Panc1 (cell line): Measurements from ENCODE around the gene CD300E. TPM values are rescaled to one million over a fixed set of nuclear protein-coding genes. Genes with fewer than 3 reads are reported as not detected.

ENCODE experiments used
- ATAC-seq: fragments of 200-7000 bp; cut with Tn5 transposase; 2 replicates; pipeline ENCODE4 v1.9.1; 2020; ENCODE audit warnings: mild to moderate bottlenecking, moderate library complexity
- BruUV-seq: library from RNA; stranded (reverse); fragments of 400-500 nt; replicated peaks from 2 replicates; lab custom pipeline; 2021; lab: Mats Ljungman, UMichigan
- CTCF ChIA-PET: fragments of 300-600 bp; sonication (Branson Sonifier 250); formaldehyde crosslinking; loops from one replicate; lab custom pipeline; 2022; ENCODE audit warnings: antibody characterized with exemption; lab: Charles Lee
- POLR2A ChIA-PET: fragments of 300-600 bp; sonication (Branson Sonifier 250); formaldehyde crosslinking; loops from one replicate; lab custom pipeline; 2022; ENCODE audit warnings: antibody characterized with exemption; lab: Charles Lee
- DNase-seq: peaks from one replicate; pipeline ENCODE4 v3.0.0-alpha.2; 2010; ENCODE audit warnings: low read depth, low spot score
- H3K27ac ChIP-seq: 2 replicates; pipeline ENCODE4 v1.5.1; 2011; ENCODE audit warnings: mild to moderate bottlenecking, low read length, inconsistent platforms
- H3K27me3 ChIP-seq: fragments of 200-500 bp; sonication (Bioruptor generic); 2 replicates; pipeline ENCODE4 v1.6.0; 2014; ENCODE audit warnings: low read length, inconsistent platforms; ENCODE audit not compliant: control insufficient read depth, insufficient read depth
- H3K36me3 ChIP-seq: fragments of 200-500 bp; sonication (Bioruptor generic); 2 replicates; pipeline ENCODE4 v1.5.1; 2014; ENCODE audit warnings: inconsistent platforms, mild to moderate bottlenecking, low read length, moderate library complexity; ENCODE audit not compliant: control insufficient read depth, insufficient read depth
- H3K4me1 ChIP-seq: 2 replicates; pipeline ENCODE4 v1.5.1; 2011; ENCODE audit warnings: inconsistent platforms, mild to moderate bottlenecking, low read length, moderate library complexity; ENCODE audit not compliant: control insufficient read depth, insufficient read depth
- H3K4me3 ChIP-seq, 2 experiments: 2 replicates each; pipeline ENCODE4 v1.5.1; 2011 to 2012; ENCODE audit warnings: low read depth in 2 of 2, low read length in 2 of 2, mild to moderate bottlenecking in 2 of 2, inconsistent platforms in 1 of 2, moderate library complexity in 1 of 2
- H3K9me3 ChIP-seq: fragments of 200-500 bp; sonication (Bioruptor generic); 2 replicates; pipeline ENCODE4 v1.5.1; 2014; ENCODE audit warnings: low read depth, mild to moderate bottlenecking, inconsistent platforms, low read length, moderate library complexity; ENCODE audit not compliant: control insufficient read depth, insufficient read depth
- POLR2AphosphoS5 ChIP-seq: IDR thresholded peaks from 2 replicates; pipeline ENCODE4 v1.6.1; 2012; ENCODE audit warnings: mild to moderate bottlenecking, low read depth, low read length, moderate library complexity
- SIN3A ChIP-seq: IDR thresholded peaks from 2 replicates; pipeline ENCODE4 v1.6.1; 2012; ENCODE audit warnings: low read depth, mild to moderate bottlenecking, low read length, moderate library complexity, borderline replicate concordance; ENCODE audit not compliant: insufficient read depth
- TCF7L2 ChIP-seq: IDR thresholded peaks from 2 replicates; pipeline ENCODE4 v1.6.1; 2011; ENCODE audit warnings: mild to moderate bottlenecking, low read depth, low read length, inconsistent platforms
- in situ Hi-C: cut with HindIII; loops from 2 replicates; pipeline ENCODE4 v1.10.0; 2016; ENCODE audit warnings: low sequenced_read_pairs, low pct_unique_long_range_greater_than_20kb
- intact Hi-C: fragments of 100-400 bp; cut with micrococcal nuclease; formaldehyde crosslinking; loops from one replicate; pipeline ENCODE4 v1.10.0; 2022; ENCODE audit not compliant: unreplicated experiment
- total RNA-seq: library from RNA; stranded (reverse); gene quantifications from one replicate; pipeline ENCODE4 v1.2.1, GENCODE V29; 2021; ENCODE audit not compliant: unreplicated experiment
- TF ChIP-seq, protein P1 (sequence below), 2 experiments: IDR thresholded peaks; 2 replicates each; pipeline ENCODE4 v1.6.1; 2011 to 2012; ENCODE audit warnings: low read depth in 2 of 2, control low read depth in 1 of 2, low read length in 1 of 2, mild to moderate bottlenecking in 1 of 2, moderate library complexity in 1 of 2; ENCODE audit not compliant: insufficient read depth in 1 of 2
- TF ChIP-seq, protein P2 (sequence below): fragments of 450-650 bp; IDR thresholded peaks from 2 replicates; pipeline ENCODE4 v1.5.1; 2017; ENCODE audit warnings: mild to moderate bottlenecking

The CD300E gene
- total RNA-seq, 1 experiment from 2014 or later, result not detected

DNA sequence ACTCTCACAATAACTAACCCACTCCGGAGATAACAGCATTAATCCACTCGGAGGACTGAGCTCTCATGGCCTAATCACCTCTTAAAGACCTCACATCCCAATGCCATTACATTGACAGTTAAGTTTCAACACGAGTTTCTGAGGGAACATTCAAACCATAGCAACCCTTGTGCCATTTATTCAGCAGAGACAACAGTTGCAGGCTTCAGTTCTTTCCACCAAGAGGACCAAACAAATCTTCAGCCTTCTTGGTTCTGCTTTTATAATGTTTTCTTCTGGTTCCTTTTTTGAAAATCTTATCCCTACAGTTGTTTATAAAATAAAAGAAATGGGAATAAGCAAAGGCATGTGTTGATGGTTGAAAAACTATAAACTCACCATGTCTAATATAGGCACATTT lies 2.1 kb upstream of the CD300E start:
- no peaks in the 10 kb centered on the region for H3K9me3 ChIP-seq
- BruUV-seq, result no TSS peak
- intact Hi-C loops, result no loop called here
- H3K36me3 ChIP-seq, result no peaks in the 10 kb centered on the region
- in situ Hi-C loops, result no loop called here
- ChIA-PET CTCF (no interaction called here), POLR2A (no interaction called here)
- no peak overlapping the region for H3K4me3 ChIP-seq
- no peaks in the 10 kb centered on the region for H3K4me1 ChIP-seq
- TF ChIP-seq, protein P1, sequence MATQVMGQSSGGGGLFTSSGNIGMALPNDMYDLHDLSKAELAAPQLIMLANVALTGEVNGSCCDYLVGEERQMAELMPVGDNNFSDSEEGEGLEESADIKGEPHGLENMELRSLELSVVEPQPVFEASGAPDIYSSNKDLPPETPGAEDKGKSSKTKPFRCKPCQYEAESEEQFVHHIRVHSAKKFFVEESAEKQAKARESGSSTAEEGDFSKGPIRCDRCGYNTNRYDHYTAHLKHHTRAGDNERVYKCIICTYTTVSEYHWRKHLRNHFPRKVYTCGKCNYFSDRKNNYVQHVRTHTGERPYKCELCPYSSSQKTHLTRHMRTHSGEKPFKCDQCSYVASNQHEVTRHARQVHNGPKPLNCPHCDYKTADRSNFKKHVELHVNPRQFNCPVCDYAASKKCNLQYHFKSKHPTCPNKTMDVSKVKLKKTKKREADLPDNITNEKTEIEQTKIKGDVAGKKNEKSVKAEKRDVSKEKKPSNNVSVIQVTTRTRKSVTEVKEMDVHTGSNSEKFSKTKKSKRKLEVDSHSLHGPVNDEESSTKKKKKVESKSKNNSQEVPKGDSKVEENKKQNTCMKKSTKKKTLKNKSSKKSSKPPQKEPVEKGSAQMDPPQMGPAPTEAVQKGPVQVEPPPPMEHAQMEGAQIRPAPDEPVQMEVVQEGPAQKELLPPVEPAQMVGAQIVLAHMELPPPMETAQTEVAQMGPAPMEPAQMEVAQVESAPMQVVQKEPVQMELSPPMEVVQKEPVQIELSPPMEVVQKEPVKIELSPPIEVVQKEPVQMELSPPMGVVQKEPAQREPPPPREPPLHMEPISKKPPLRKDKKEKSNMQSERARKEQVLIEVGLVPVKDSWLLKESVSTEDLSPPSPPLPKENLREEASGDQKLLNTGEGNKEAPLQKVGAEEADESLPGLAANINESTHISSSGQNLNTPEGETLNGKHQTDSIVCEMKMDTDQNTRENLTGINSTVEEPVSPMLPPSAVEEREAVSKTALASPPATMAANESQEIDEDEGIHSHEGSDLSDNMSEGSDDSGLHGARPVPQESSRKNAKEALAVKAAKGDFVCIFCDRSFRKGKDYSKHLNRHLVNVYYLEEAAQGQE (IDR thresholded peaks at IDR 0.05; ENCODE audit: insufficient read depth in 1 of 2, low read depth in 2 of 2, low read length in 1 of 2), result no peak
- TF ChIP-seq, protein P2, sequence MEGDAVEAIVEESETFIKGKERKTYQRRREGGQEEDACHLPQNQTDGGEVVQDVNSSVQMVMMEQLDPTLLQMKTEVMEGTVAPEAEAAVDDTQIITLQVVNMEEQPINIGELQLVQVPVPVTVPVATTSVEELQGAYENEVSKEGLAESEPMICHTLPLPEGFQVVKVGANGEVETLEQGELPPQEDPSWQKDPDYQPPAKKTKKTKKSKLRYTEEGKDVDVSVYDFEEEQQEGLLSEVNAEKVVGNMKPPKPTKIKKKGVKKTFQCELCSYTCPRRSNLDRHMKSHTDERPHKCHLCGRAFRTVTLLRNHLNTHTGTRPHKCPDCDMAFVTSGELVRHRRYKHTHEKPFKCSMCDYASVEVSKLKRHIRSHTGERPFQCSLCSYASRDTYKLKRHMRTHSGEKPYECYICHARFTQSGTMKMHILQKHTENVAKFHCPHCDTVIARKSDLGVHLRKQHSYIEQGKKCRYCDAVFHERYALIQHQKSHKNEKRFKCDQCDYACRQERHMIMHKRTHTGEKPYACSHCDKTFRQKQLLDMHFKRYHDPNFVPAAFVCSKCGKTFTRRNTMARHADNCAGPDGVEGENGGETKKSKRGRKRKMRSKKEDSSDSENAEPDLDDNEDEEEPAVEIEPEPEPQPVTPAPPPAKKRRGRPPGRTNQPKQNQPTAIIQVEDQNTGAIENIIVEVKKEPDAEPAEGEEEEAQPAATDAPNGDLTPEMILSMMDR, result no peak
- TF ChIP-seq SIN3A, result no peak
- no peak for TF ChIP-seq TCF7L2
- TF ChIP-seq POLR2AphosphoS5, result no peak
- H3K27ac ChIP-seq, result no peak overlapping the region
- H3K27me3 ChIP-seq, result peaks cover 48% of the 10 kb centered on the region
- DNase-seq (no peak), ATAC-seq (no peak)

DNA sequence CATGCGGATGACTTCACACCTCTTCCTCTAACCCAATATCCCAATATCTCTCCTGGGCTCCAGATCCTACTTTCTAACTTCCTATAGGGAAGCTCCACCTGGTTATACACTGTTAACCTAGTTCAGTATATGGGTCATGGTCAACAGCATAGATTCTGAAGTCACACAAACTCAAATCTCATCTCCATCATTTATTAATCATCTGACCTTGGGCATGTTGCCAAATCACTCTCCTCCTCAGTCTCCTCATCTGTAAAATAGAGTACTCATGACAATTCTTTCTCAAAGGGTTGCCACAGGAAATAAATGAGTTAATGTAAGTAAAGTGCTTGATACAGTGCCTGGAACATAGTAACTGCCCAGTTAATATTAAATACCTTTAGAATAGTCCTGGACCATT lies 593 bp upstream of the CD300E start:
- ChIA-PET POLR2A (interaction anchor here (0.6 kb wide), 1 partner anchor 291 kb away, joined by 9 read pairs; no protein-coding TSS in a partner anchor), CTCF (no interaction called here)
- H3K9me3 ChIP-seq, result no peaks in the 10 kb centered on the region
- DNase-seq (no peak), ATAC-seq (no peak)
- in situ Hi-C loops, result no loop called here
- no peak overlapping the region for H3K27ac ChIP-seq
- peaks cover 51% of the 10 kb centered on the region for H3K27me3 ChIP-seq
- intact Hi-C loops, result no loop called here
- H3K4me3 ChIP-seq, result no peak overlapping the region
- no peaks in the 10 kb centered on the region for H3K36me3 ChIP-seq
- H3K4me1 ChIP-seq, result no peaks in the 10 kb centered on the region
- TF ChIP-seq SIN3A (no peak), TCF7L2 (no peak), POLR2AphosphoS5 (no peak)
- TF ChIP-seq, protein P2, result no peak
- TF ChIP-seq, protein P1 (IDR thresholded peaks at IDR 0.05; ENCODE audit: insufficient read depth in 1 of 2, low read depth in 2 of 2, low read length in 1 of 2), result no peak
- no TSS peak for BruUV-seq
